ENCODE data around the gene NELL1.

GRCh38 chr11:21470521-21470920 is 801.1 kb downstream of the NELL1 start:
- TF ChIP-seq POLR2AphosphoS5 (IDR thresholded peaks at IDR 0.05; ENCODE audit: low read depth, low read length) = no peak
- TF ChIP-seq, protein P1, sequence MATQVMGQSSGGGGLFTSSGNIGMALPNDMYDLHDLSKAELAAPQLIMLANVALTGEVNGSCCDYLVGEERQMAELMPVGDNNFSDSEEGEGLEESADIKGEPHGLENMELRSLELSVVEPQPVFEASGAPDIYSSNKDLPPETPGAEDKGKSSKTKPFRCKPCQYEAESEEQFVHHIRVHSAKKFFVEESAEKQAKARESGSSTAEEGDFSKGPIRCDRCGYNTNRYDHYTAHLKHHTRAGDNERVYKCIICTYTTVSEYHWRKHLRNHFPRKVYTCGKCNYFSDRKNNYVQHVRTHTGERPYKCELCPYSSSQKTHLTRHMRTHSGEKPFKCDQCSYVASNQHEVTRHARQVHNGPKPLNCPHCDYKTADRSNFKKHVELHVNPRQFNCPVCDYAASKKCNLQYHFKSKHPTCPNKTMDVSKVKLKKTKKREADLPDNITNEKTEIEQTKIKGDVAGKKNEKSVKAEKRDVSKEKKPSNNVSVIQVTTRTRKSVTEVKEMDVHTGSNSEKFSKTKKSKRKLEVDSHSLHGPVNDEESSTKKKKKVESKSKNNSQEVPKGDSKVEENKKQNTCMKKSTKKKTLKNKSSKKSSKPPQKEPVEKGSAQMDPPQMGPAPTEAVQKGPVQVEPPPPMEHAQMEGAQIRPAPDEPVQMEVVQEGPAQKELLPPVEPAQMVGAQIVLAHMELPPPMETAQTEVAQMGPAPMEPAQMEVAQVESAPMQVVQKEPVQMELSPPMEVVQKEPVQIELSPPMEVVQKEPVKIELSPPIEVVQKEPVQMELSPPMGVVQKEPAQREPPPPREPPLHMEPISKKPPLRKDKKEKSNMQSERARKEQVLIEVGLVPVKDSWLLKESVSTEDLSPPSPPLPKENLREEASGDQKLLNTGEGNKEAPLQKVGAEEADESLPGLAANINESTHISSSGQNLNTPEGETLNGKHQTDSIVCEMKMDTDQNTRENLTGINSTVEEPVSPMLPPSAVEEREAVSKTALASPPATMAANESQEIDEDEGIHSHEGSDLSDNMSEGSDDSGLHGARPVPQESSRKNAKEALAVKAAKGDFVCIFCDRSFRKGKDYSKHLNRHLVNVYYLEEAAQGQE (IDR thresholded peaks at IDR 0.05; ENCODE audit: insufficient read depth in 1 of 2, low read depth in 2 of 2, low read length in 2 of 2) = no peak
- no peak for TF ChIP-seq TAF1 (IDR thresholded peaks at IDR 0.05; ENCODE audit: borderline replicate concordance, insufficient read depth, low read length)
- no peak for TF ChIP-seq SIN3A (IDR thresholded peaks at IDR 0.05; ENCODE audit: borderline replicate concordance, insufficient read depth, low read length)
